Neural cell (in vitro differentiated cells): ENCODE measurements around the gene EGFL7. TPM values are rescaled to one million over a fixed set of nuclear protein-coding genes. Genes with fewer than 3 reads are reported as not detected.

ENCODE experiments used
- H2AFZ ChIP-seq: fragments of 200-600, 300-800 bp; sonication (generic), shearing (Covaris generic); 2 replicates; pipeline ENCODE4 v1.6.0; 2014; ENCODE audit warnings: low read depth, mild to moderate bottlenecking, antibody characterized with exemption, low read length, moderate library complexity
- H3F3A ChIP-seq: fragments of 200-600 bp; shearing (Covaris generic); 2 replicates; pipeline ENCODE4 v1.6.1; 2016; ENCODE audit warnings: mild to moderate bottlenecking, moderate library complexity, mixed read lengths, antibody characterized with exemption, low read length; ENCODE audit not compliant: insufficient read depth, poor library complexity, severe bottlenecking
- H3K27ac ChIP-seq: fragments of 200-600, 300-800 bp; sonication (generic), shearing (Covaris generic); 2 replicates; pipeline ENCODE4 v1.5.1; 2014; ENCODE audit warnings: mild to moderate bottlenecking, low read length, moderate library complexity
- H3K27me3 ChIP-seq: fragments of 300-800, 200-600 bp; sonication (generic), shearing (Covaris generic); 2 replicates; pipeline ENCODE4 v1.6.0; 2014; ENCODE audit warnings: mild to moderate bottlenecking, low read depth, low read length, moderate library complexity; ENCODE audit not compliant: insufficient read depth
- H3K36me3 ChIP-seq: fragments of 300-800, 200-600 bp; sonication (generic), shearing (Covaris generic); 2 replicates; pipeline ENCODE4 v1.5.1; 2014; ENCODE audit warnings: mild to moderate bottlenecking, antibody characterized with exemption, low read length, moderate library complexity; ENCODE audit not compliant: insufficient read depth
- H3K4me2 ChIP-seq: fragments of 300-800, 200-600 bp; sonication (generic), shearing (Covaris generic); 2 replicates; pipeline ENCODE4 v1.6.0; 2014; ENCODE audit warnings: mild to moderate bottlenecking, low read length
- H3K4me3 ChIP-seq: fragments of 300-800, 200-600 bp; sonication (generic), shearing (Covaris generic); 2 replicates; pipeline ENCODE4 v1.5.1; 2014; ENCODE audit warnings: mild to moderate bottlenecking, low read length, moderate library complexity
- H3K79me2 ChIP-seq: fragments of 200-600 bp; shearing (Covaris generic); replicated peaks from 2 replicates; pipeline ENCODE4 v1.6.0; 2014; ENCODE audit warnings: mild to moderate bottlenecking, low read length, moderate library complexity; ENCODE audit not compliant: insufficient read depth
- H3K9ac ChIP-seq: fragments of 300-800, 200-600 bp; sonication (generic), shearing (Covaris generic); 2 replicates; pipeline ENCODE4 v1.6.1; 2016; ENCODE audit warnings: mild to moderate bottlenecking, low read length, mixed read lengths
- H3K9me2 ChIP-seq: fragments of 200-600 bp; shearing (Covaris generic); 2 replicates; pipeline ENCODE4 v1.6.1; 2016; ENCODE audit warnings: mild to moderate bottlenecking, low read length, mixed read lengths; ENCODE audit not compliant: insufficient read depth
- H3K9me3 ChIP-seq: fragments of 200-600, 300-800 bp; sonication (generic), shearing (Covaris generic); 2 replicates; pipeline ENCODE4 v1.6.1; 2016; ENCODE audit warnings: mild to moderate bottlenecking, mixed run types, low read length, moderate library complexity, mixed read lengths
- H4K20me1 ChIP-seq: fragments of 200-600 bp; shearing (Covaris generic); 2 replicates; pipeline ENCODE4 v1.6.1; 2016; ENCODE audit warnings: mild to moderate bottlenecking, mixed run types; ENCODE audit not compliant: insufficient read depth
- CTCF ChIP-seq: fragments of 450-650 bp; IDR thresholded peaks from 2 replicates; pipeline ENCODE4 v1.5.1; 2014; ENCODE audit warnings: antibody characterized with exemption, mild to moderate bottlenecking, moderate library complexity; ENCODE audit not compliant: poor library complexity, severe bottlenecking
- EP300 ChIP-seq: fragments of 450-650 bp; conservative IDR thresholded peaks from 2 replicates; pipeline ENCODE4 v1.6.1; 2014; ENCODE audit warnings: antibody characterized with exemption, mild to moderate bottlenecking, moderate library complexity; ENCODE audit not compliant: poor library complexity, severe bottlenecking
- EZH2 ChIP-seq: fragments of 200-600, 300-800 bp; shearing (Covaris generic), sonication (generic); IDR thresholded peaks from 2 replicates; pipeline ENCODE4 v1.6.1; 2014; ENCODE audit warnings: antibody characterized with exemption, low read length, borderline replicate concordance, mild to moderate bottlenecking; ENCODE audit not compliant: insufficient read depth, poor library complexity, severe bottlenecking
- MXI1 ChIP-seq: fragments of 450-650 bp; conservative IDR thresholded peaks from 2 replicates; pipeline ENCODE4 v1.6.1; 2014; ENCODE audit warnings: antibody characterized with exemption, mild to moderate bottlenecking; ENCODE audit not compliant: poor library complexity, severe bottlenecking
- POLR2AphosphoS5 ChIP-seq: IDR thresholded peaks from 2 replicates; pipeline ENCODE4 v1.6.1; 2012
- RAD21 ChIP-seq: fragments of 450-650 bp; conservative IDR thresholded peaks from 2 replicates; pipeline ENCODE4 v1.6.1; 2014; ENCODE audit warnings: antibody characterized with exemption, mild to moderate bottlenecking, moderate library complexity
- REST ChIP-seq: IDR thresholded peaks from 2 replicates; pipeline ENCODE4 v1.6.1; 2012; ENCODE audit warnings: borderline replicate concordance
- SMC3 ChIP-seq: fragments of 450-650 bp; conservative IDR thresholded peaks from 2 replicates; pipeline ENCODE4 v1.6.1; 2014; ENCODE audit warnings: antibody characterized with exemption, mild to moderate bottlenecking, moderate library complexity; ENCODE audit not compliant: poor library complexity
- TAF1 ChIP-seq: IDR thresholded peaks from 2 replicates; pipeline ENCODE4 v1.6.1; 2012; ENCODE audit warnings: low read depth
- polyA plus RNA-seq: library from polyadenylated mRNA; depleted of rRNA; stranded (reverse); fragments of >200 nt; gene quantifications from 2 replicates; pipeline ENCODE4 v1.2.3, GENCODE V29; 2014

EGFL7 gene
- polyA plus RNA-seq, 1 donor from 2014 or later, result 12.5 TPM

- no peaks in the 10 kb centered on the region for H3K9me3 ChIP-seq
- no peaks in the 10 kb centered on the region for H3F3A ChIP-seq
- H3K27me3 ChIP-seq, result no peaks in the 10 kb centered on the region
- H3K9ac ChIP-seq, result no peak overlapping the region
- no peaks in the 10 kb centered on the region for H3K9me2 ChIP-seq
- no peak overlapping the region for H3K4me2 ChIP-seq
- H3K79me2 ChIP-seq, result no peaks in the 10 kb centered on the region
- no peak overlapping the region for H3K4me3 ChIP-seq
- H3K27ac ChIP-seq, result no peak overlapping the region
- peak; percentile 63 for TF ChIP-seq CTCF
- TF ChIP-seq EP300, result no peak
- H4K20me1 ChIP-seq, result no peaks in the 10 kb centered on the region
- no peaks in the 10 kb centered on the region for H3K36me3 ChIP-seq
- H2AFZ ChIP-seq, result no peak overlapping the region
These were observed 9.1 kb downstream of the EGFL7 start for GRCh38 chr9:136671646-136672430.

- Histone ChIP-seq H3K27me3 (no peaks in the 10 kb centered on the region), H3K4me3 (no peak overlapping the region), H3K9me2 (no peaks in the 10 kb centered on the region), H2AFZ (no peak overlapping the region), H3F3A (no peaks in the 10 kb centered on the region), H3K27ac (no peak overlapping the region), H3K79me2 (no peaks in the 10 kb centered on the region), H3K36me3 (no peaks in the 10 kb centered on the region), H3K4me2 (no peak overlapping the region), H3K9me3 (no peaks in the 10 kb centered on the region), H3K9ac (no peak overlapping the region), H4K20me1 (no peaks in the 10 kb centered on the region)
- TF ChIP-seq SMC3 (no peak), RAD21 (no peak), CTCF (no peak), TAF1 (no peak), MXI1 (no peak), POLR2AphosphoS5 (no peak), EP300 (no peak), EZH2 (no peak), REST (no peak)
These were observed 9.8 kb downstream of the EGFL7 start for GRCh38 chr9:136672431-136673087.
